Measurements from ENCODE around the gene BANF2. TPM values are rescaled to one million over a fixed set of nuclear protein-coding genes. Genes with fewer than 3 reads are reported as not detected.

Gene BANF2
- total RNA-seq, 1 donor from 2014 or later, result not detected

GRCh38 chr20:17732907-17733521, 33.2 kb downstream of the BANF2 start:
- DNase-seq (ENCODE audit: low spot score) (no peak), ATAC-seq (no peak)

- no peak for ATAC-seq
- no peak for DNase-seq (ENCODE audit: low spot score)
Measured at GRCh38 chr20:17733767-17734304, 34.1 kb downstream of the BANF2 start.

- no peak for DNase-seq (ENCODE audit: low spot score)
Measured at GRCh38 chr20:17734374-17734773, 34.6 kb downstream of the BANF2 start.

GRCh38 chr20:17735206-17735804, 35.5 kb downstream of the BANF2 start:
- DNase-seq (ENCODE audit: low spot score) (no peak), ATAC-seq (peak; percentile 51)

More at GRCh38 chr20:17734374-17734773, 34.6 kb downstream of the BANF2 start:
- ATAC-seq, result no peak

- no peak for DNase-seq (ENCODE audit: low spot score)
- ATAC-seq, result no peak
Measured at GRCh38 chr20:17735959-17736621, 36.3 kb downstream of the BANF2 start.

- no peak for ATAC-seq
- DNase-seq (ENCODE audit: low spot score), result no peak
Measured at GRCh38 chr20:17738154-17738553, 38.4 kb downstream of the BANF2 start.

- DNase-seq (ENCODE audit: low spot score) (no peak), ATAC-seq (no peak)
Measured at GRCh38 chr20:17741220-17741619, 41.5 kb downstream of the BANF2 start.

- ATAC-seq (no peak), DNase-seq (ENCODE audit: low spot score) (no peak)
Measured at GRCh38 chr20:17742731-17743130, 43.0 kb downstream of the BANF2 start.

GRCh38 chr20:17743677-17744076, 43.9 kb downstream of the BANF2 start:
- DNase-seq (ENCODE audit: low spot score), result no peak

GRCh38 chr20:17747431-17747846, 47.7 kb downstream of the BANF2 start:
- DNase-seq (ENCODE audit: low spot score), result no peak

More at GRCh38 chr20:17743677-17744076, 43.9 kb downstream of the BANF2 start:
- no peak for ATAC-seq

GRCh38 chr20:17748279-17748678, 48.5 kb downstream of the BANF2 start:
- no peak for ATAC-seq
- DNase-seq (ENCODE audit: low spot score), result no peak

More at GRCh38 chr20:17747431-17747846, 47.7 kb downstream of the BANF2 start:
- ATAC-seq, result no peak

- DNase-seq (ENCODE audit: low spot score) (no peak), ATAC-seq (no peak)
Measured at GRCh38 chr20:17749626-17749977, 49.8 kb downstream of the BANF2 start.

- ATAC-seq (peak; percentile 91), DNase-seq (ENCODE audit: low spot score) (peak; percentile 63)
Measured at GRCh38 chr20:17749978-17750721, 50.4 kb downstream of the BANF2 start.

- no peak for DNase-seq (ENCODE audit: low spot score)
- no peak for ATAC-seq
Measured at GRCh38 chr20:17750722-17751045, 50.9 kb downstream of the BANF2 start.

- DNase-seq (ENCODE audit: low spot score) (no peak), ATAC-seq (no peak)
Measured at GRCh38 chr20:17751640-17752039, 51.9 kb downstream of the BANF2 start.

GRCh38 chr20:17752459-17752858, 52.7 kb downstream of the BANF2 start:
- no peak for DNase-seq (ENCODE audit: low spot score)
- no peak for ATAC-seq

- no peak for ATAC-seq
Measured at GRCh38 chr20:17753516-17753915, 53.8 kb downstream of the BANF2 start.

GRCh38 chr20:17756529-17756928, 56.8 kb downstream of the BANF2 start:
- DNase-seq (ENCODE audit: low spot score) (no peak), ATAC-seq (no peak)

More at GRCh38 chr20:17753516-17753915, 53.8 kb downstream of the BANF2 start:
- DNase-seq (ENCODE audit: low spot score), result no peak

GRCh38 chr20:17757496-17757895, 57.7 kb downstream of the BANF2 start:
- DNase-seq (ENCODE audit: low spot score) (no peak), ATAC-seq (no peak)

- DNase-seq (ENCODE audit: low spot score), result no peak
Measured at GRCh38 chr20:17758010-17758409, 58.2 kb downstream of the BANF2 start.

GRCh38 chr20:17758512-17758911, 58.7 kb downstream of the BANF2 start:
- DNase-seq (ENCODE audit: low spot score) (no peak), ATAC-seq (no peak)

More at GRCh38 chr20:17758010-17758409, 58.2 kb downstream of the BANF2 start:
- ATAC-seq, result no peak

Measured in left lobe of liver (tissue), 2 donors.